Rectal smooth muscle tissue (tissue), 1 donor: Measurements from ENCODE around the gene WDFY3.

ENCODE experiments used
- H3K27ac ChIP-seq: one replicate; pipeline ENCODE4 v1.7.0; 2013; ENCODE audit warnings: low read depth, low read length, inconsistent platforms
- H3K27me3 ChIP-seq: one replicate; pipeline ENCODE4 v1.7.0; 2013; ENCODE audit warnings: low read length; ENCODE audit not compliant: control insufficient read depth, insufficient read depth
- H3K36me3 ChIP-seq: one replicate; pipeline ENCODE4 v1.7.0; 2013; ENCODE audit warnings: low read length; ENCODE audit not compliant: control insufficient read depth, insufficient read depth
- H3K4me1 ChIP-seq: one replicate; pipeline ENCODE4 v1.7.0; 2013; ENCODE audit warnings: low read length; ENCODE audit not compliant: control insufficient read depth, insufficient read depth
- H3K4me3 ChIP-seq: one replicate; pipeline ENCODE4 v1.7.0; 2013; ENCODE audit warnings: low read length
- H3K9ac ChIP-seq: one replicate; pipeline ENCODE4 v1.7.0; 2013; ENCODE audit warnings: low read length

WDFY3 gene, protein sequence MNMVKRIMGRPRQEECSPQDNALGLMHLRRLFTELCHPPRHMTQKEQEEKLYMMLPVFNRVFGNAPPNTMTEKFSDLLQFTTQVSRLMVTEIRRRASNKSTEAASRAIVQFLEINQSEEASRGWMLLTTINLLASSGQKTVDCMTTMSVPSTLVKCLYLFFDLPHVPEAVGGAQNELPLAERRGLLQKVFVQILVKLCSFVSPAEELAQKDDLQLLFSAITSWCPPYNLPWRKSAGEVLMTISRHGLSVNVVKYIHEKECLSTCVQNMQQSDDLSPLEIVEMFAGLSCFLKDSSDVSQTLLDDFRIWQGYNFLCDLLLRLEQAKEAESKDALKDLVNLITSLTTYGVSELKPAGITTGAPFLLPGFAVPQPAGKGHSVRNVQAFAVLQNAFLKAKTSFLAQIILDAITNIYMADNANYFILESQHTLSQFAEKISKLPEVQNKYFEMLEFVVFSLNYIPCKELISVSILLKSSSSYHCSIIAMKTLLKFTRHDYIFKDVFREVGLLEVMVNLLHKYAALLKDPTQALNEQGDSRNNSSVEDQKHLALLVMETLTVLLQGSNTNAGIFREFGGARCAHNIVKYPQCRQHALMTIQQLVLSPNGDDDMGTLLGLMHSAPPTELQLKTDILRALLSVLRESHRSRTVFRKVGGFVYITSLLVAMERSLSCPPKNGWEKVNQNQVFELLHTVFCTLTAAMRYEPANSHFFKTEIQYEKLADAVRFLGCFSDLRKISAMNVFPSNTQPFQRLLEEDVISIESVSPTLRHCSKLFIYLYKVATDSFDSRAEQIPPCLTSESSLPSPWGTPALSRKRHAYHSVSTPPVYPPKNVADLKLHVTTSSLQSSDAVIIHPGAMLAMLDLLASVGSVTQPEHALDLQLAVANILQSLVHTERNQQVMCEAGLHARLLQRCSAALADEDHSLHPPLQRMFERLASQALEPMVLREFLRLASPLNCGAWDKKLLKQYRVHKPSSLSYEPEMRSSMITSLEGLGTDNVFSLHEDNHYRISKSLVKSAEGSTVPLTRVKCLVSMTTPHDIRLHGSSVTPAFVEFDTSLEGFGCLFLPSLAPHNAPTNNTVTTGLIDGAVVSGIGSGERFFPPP (N-terminal part only)

DNA sequence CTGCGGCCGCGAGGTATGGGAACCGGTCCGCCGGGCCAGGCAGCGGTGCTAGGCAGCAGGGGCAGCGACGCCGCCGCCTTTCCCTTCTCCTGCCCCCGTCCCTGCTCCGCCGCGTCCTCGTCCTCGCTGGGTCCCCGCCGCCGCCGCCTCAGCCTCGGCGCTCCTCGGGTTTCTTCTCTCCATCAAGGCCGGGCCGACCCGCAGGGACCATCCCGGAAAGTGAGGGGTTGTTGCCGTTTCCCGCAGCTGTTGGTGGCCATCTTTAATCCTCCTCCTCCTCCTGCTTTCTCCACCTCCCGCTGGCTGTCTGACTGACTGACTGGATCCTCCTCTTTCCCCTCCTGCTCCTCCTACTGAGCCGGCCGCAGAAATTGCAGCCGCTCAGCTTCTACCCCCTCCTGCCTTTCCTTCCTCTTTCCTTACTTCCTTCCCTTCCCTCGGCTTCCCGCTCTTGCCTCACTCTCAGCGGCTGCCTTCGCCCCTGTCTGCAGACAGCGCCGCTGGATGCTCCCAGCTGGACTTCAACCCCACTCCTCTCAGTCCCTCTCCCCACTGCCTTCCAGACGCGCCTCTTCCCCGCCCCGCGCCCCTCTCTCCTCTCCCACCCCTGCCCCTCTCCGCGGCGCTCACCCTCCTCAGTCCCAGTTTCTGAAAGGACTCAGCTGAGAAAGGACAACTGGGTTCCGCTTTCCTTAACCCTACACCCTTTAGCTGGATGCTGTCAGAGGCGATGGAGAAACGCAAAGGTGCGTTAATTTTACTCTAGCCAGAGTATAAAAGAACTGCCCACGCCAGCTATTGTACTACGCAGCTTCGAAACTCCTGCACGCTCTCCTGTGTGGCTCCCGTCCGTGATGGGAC lies at the start of gene WDFY3:
WDFY3 (minus strand) TSS at position 309 of the 861 bp plus-strand sequence. CDS start 106,099 bp downstream, outside the sequence.
- Histone ChIP-seq H3K9ac (peak within 1 kb of the TSS; percentile 49), H3K4me3 (peak within 1 kb of the TSS; percentile 84), H3K36me3 (no peaks in the 10 kb centered on the region), H3K4me1 (peaks cover 3% of the 10 kb centered on the region), H3K27me3 (no peaks in the 10 kb centered on the region), H3K27ac (peak within 1 kb of the TSS; percentile 92)

DNA sequence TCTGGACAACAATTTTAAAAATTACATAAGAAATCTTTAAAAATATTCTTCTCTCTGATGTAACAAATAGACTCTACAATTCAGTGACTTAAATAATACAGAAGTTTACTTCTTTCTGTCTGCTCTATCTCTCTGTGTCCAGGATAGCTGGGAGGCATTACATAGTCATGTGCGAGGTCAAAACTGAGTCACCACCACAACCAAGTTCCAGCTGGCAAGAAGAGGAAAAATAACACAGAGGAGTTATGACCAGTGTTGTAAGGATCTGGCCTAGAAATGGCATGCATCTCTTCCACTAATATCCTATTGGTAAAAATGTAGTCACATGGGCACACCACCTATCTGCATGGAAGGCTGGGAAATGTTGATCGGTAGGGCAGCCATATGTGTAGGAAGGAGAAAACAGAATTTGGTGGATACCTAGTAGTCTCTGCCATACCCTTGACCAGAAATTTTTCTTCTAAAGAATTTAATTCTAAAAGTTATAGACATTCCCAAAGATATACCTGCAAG lies 39.4 kb upstream of the WDFY3 start:
- H3K4me3 ChIP-seq: no peak overlapping the region
- no peaks in the 10 kb centered on the region for H3K27me3 ChIP-seq
- H3K9ac ChIP-seq: no peak overlapping the region
- no peak overlapping the region for H3K27ac ChIP-seq
- H3K36me3 ChIP-seq: no peaks in the 10 kb centered on the region
- no peaks in the 10 kb centered on the region for H3K4me1 ChIP-seq

- Histone ChIP-seq H3K4me3 (no peak overlapping the region), H3K36me3 (no peaks in the 10 kb centered on the region), H3K9ac (no peak overlapping the region), H3K4me1 (no peaks in the 10 kb centered on the region), H3K27ac (no peak overlapping the region), H3K27me3 (no peaks in the 10 kb centered on the region)
Observed at GRCh38 chr4:85000343-85000742, 33.9 kb upstream of the WDFY3 start.

DNA sequence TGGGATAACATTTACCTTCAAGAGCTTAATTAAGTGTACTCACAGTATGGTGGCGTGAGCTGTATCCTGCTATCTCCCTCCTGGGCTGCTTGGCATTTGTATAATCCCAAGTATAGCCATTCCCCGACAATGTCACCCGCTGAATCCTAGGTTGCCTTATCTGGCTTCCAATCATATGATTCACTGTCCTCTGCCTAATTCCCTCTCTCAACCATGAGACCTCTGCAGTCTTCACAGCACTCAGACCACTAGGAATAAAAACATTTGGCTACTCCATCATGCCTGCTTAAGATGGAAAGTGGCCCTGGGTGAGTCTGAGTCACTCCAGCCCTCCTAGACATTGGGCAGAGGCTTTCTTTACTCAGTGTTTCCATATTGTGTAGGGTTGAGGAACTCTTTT lies 28.9 kb upstream of the WDFY3 start:
- Histone ChIP-seq H3K4me1 (no peaks in the 10 kb centered on the region), H3K36me3 (no peaks in the 10 kb centered on the region), H3K4me3 (no peak overlapping the region), H3K27me3 (no peaks in the 10 kb centered on the region), H3K27ac (no peak overlapping the region), H3K9ac (no peak overlapping the region)

DNA sequence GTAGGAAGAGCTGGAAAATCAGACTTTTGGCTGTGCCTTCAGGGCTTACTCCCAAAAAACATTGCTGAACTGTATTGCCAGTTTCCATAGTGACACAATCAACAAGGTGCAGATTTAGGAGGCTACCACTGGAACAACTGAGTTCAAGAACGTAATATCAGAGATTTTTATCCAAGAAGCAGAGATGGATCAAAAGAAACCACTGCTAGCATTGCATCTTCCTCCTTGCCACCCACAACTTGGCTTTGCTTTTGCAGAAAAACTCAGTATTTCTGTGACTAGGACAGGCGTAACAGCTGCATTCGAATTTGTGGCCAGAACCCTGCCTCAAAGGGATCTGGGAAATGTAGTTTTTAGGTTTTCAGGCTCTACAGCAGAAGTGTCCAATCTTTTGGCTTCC lies 27.8 kb upstream of the WDFY3 start:
- Histone ChIP-seq H3K36me3 (no peaks in the 10 kb centered on the region), H3K27me3 (no peaks in the 10 kb centered on the region), H3K4me3 (peak overlapping the region; percentile 33), H3K9ac (no peak overlapping the region), H3K4me1 (no peaks in the 10 kb centered on the region), H3K27ac (no peak overlapping the region)

- Histone ChIP-seq H3K27me3 (no peaks in the 10 kb centered on the region), H3K4me1 (no peaks in the 10 kb centered on the region), H3K4me3 (no peak overlapping the region), H3K9ac (no peak overlapping the region), H3K36me3 (no peaks in the 10 kb centered on the region), H3K27ac (no peak overlapping the region)
Observed at GRCh38 chr4:84985952-84986351, 19.5 kb upstream of the WDFY3 start.

DNA sequence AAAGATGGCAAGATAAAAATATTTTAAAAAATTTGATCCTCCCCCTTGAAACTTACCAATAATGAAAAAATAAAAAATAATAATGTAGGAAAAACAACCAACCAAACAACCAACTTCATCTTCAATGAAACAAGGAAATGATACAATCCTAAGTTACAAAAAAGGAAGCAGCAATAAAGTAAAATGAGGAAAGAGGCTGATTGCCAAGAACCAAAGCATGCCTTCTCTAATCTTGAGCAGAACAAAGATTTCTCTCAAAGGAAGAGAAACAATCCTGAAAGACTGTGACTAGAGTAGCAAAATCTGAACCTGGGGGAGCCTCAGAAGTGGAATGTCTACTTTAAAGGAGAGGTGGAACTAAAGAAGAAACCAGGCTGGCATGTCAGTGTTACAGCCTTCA lies 10.9 kb upstream of the WDFY3 start:
- no peaks in the 10 kb centered on the region for H3K4me1 ChIP-seq
- no peaks in the 10 kb centered on the region for H3K27me3 ChIP-seq
- no peak overlapping the region for H3K27ac ChIP-seq
- no peak overlapping the region for H3K4me3 ChIP-seq
- no peak overlapping the region for H3K9ac ChIP-seq
- no peaks in the 10 kb centered on the region for H3K36me3 ChIP-seq

DNA sequence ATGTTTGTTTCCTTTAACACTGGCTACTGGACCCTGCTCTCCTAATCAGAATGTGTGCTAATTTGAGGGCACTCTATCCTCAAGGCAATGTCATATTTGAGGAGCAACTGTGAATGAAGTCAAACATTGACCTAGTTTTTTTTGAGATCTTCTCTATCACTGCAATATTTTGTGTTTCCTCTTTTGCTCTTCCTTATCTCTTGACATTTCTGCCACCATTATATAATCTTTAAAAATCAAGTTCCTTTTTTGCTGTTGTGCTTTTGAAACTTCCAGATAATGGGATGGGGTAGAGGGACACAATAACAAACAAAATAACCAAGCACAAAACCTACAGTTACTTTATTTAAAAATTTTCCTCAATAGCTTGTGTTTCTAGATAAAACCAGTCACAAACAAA lies 7.4 kb upstream of the WDFY3 start:
- Histone ChIP-seq H3K4me1 (no peaks in the 10 kb centered on the region), H3K9ac (no peak overlapping the region), H3K27ac (no peak overlapping the region), H3K27me3 (no peaks in the 10 kb centered on the region), H3K4me3 (no peak overlapping the region), H3K36me3 (no peaks in the 10 kb centered on the region)

DNA sequence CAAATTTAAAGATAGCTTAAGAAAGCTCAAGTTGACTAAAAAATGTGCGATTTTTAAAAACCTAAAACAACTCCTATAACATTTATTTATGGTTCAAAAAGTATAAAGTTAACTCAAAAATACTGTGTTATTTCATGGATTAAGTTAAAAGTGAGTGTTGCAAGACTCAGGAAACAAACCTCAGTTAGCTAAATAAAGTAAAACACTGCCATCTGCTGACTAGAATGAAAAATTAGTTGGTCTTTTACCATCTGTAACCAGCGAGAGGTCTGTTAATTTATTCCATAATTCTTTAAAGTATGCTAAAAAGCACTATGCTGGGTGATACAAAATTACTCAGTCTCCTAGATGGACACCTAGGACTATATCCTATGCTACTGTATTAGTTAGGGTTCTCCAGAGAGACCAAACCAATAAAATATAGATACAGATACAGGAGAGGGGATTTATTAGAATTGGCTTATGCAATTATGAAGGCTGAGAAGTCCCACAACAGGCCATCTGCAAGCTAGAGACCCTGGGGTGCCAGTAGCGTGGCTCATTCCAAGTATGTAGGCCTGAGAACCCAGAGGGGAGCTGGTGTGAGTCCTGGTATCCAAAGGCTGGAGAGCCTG lies 4.9 kb upstream of the WDFY3 start:
- Histone ChIP-seq H3K27me3 (no peaks in the 10 kb centered on the region), H3K27ac (no peak overlapping the region), H3K4me1 (no peaks in the 10 kb centered on the region), H3K4me3 (no peak overlapping the region), H3K9ac (no peak overlapping the region), H3K36me3 (no peaks in the 10 kb centered on the region)

- no peak overlapping the region for H3K27ac ChIP-seq
- no peak overlapping the region for H3K4me3 ChIP-seq
- no peaks in the 10 kb centered on the region for H3K27me3 ChIP-seq
Observed at GRCh38 chr4:84968925-84969324, 2.4 kb upstream of the WDFY3 start.

DNA sequence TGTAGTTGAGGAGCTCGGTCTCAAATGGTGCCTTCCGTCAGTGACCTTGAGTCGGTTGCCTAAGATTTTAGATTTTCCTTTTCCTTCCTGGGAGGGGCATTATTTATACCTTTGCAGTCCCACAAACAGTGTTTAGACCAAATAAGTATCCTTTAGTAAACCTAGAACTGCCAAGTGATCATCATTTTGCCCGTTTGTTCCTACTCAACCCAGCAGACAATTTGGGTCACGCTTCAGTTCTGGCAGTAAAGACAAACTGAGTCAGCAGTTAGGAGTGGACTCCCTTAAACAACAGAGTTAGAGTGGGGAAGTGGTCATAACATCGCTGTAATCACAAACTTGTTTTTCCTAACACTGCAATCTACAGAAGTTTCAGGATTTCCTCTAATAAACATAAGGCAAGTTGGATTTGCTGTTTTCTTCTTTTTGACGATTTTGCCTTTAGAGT lies 777 bp upstream of the WDFY3 start:
- H3K4me1 ChIP-seq: peaks cover 3% of the 10 kb centered on the region
- H3K27ac ChIP-seq: peak overlapping the region; percentile 92
- H3K36me3 ChIP-seq: no peaks in the 10 kb centered on the region
- peak overlapping the region; percentile 84 for H3K4me3 ChIP-seq
- H3K27me3 ChIP-seq: no peaks in the 10 kb centered on the region
- H3K9ac ChIP-seq: peak overlapping the region; percentile 34

More at GRCh38 chr4:84968925-84969324, 2.4 kb upstream of the WDFY3 start:
- peaks cover 3% of the 10 kb centered on the region for H3K4me1 ChIP-seq
- H3K9ac ChIP-seq: no peak overlapping the region
- H3K36me3 ChIP-seq: no peaks in the 10 kb centered on the region
